Measurements from ENCODE around the gene CYRIA.

The CYRIA gene

GRCh38 chr2:16665748-16666448, at the start of gene CYRIA:
Gene CYRIA (minus strand): TSS chr2:16665834. CDS start chr2:16588119, 77,715 bp downstream.
- H3K36me3 ChIP-seq (ENCODE audit: control insufficient read depth, insufficient read depth, low read length): no peaks in the 10 kb centered on the region
- H3K4me1 ChIP-seq (ENCODE audit: control insufficient read depth, insufficient read depth, low read length): peaks cover 11% of the 10 kb centered on the region
- H3K9me3 ChIP-seq (ENCODE audit: control insufficient read depth, low read length): no peaks in the 10 kb centered on the region
- H3K4me3 ChIP-seq (ENCODE audit: low read length): peak within 1 kb of the TSS; percentile 62
- H3K9ac ChIP-seq (ENCODE audit: low read length): peak within 1 kb of the TSS; percentile 65
- peaks cover 22% of the 10 kb centered on the region for H3K27me3 ChIP-seq (ENCODE audit: control insufficient read depth, insufficient read depth, low read length)

- Histone ChIP-seq H3K9me3 (ENCODE audit: control insufficient read depth, low read length) (no peaks in the 10 kb centered on the region), H3K4me3 (ENCODE audit: low read length) (no peak overlapping the region), H3K36me3 (ENCODE audit: control insufficient read depth, insufficient read depth, low read length) (no peaks in the 10 kb centered on the region), H3K27me3 (ENCODE audit: control insufficient read depth, insufficient read depth, low read length) (no peaks in the 10 kb centered on the region), H3K9ac (ENCODE audit: low read length) (no peak overlapping the region), H3K4me1 (ENCODE audit: control insufficient read depth, insufficient read depth, low read length) (no peaks in the 10 kb centered on the region)
Observed at GRCh38 chr2:16713011-16713423, 47.4 kb upstream of the CYRIA start.

DNA sequence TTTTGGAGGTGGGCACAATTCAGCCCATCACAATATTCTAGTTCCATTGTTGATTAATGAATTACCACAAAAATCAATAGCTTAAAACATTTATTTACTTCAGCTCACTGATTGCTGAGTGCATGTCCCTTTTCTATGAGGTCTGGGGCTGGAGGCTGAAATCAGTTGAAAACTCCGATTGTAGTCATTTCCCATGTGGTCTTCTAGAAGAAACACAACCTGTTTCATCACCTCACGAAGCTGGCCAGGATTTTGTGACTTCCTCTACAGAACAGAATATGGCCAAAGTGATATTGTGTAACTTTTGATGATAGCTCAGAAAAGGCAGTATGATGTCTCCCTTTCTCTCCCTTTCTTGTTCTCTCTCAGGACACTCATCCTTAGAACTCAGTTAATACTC, 44.1 kb upstream of the CYRIA start:
- no peak overlapping the region for H3K4me3 ChIP-seq (ENCODE audit: low read length)
- no peaks in the 10 kb centered on the region for H3K4me1 ChIP-seq (ENCODE audit: control insufficient read depth, insufficient read depth, low read length)
- no peak overlapping the region for H3K9ac ChIP-seq (ENCODE audit: low read length)
- no peaks in the 10 kb centered on the region for H3K9me3 ChIP-seq (ENCODE audit: control insufficient read depth, low read length)
- H3K36me3 ChIP-seq (ENCODE audit: control insufficient read depth, insufficient read depth, low read length): no peaks in the 10 kb centered on the region
- H3K27me3 ChIP-seq (ENCODE audit: control insufficient read depth, insufficient read depth, low read length): no peaks in the 10 kb centered on the region

DNA sequence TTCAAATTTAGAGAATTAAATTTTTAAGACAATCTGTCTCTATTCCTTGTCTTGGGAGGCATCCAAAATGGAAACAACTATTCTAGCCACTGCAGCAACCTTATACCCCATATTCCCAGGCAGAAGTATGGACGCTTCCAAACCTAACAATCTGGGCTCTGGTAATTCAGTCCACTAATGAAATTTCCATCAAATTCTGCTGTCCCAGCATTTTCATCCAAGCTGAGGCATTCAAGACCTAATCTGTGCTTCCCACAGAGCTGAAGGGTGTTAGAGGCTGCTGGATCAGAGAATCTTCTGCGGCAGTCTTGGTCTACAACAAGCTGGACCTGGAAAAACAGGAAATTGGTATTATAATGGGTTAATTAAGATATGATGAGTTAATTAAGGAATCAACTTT, 42.5 kb upstream of the CYRIA start:
- no peaks in the 10 kb centered on the region for H3K36me3 ChIP-seq (ENCODE audit: control insufficient read depth, insufficient read depth, low read length)
- no peak overlapping the region for H3K4me3 ChIP-seq (ENCODE audit: low read length)
- H3K27me3 ChIP-seq (ENCODE audit: control insufficient read depth, insufficient read depth, low read length): no peaks in the 10 kb centered on the region
- no peaks in the 10 kb centered on the region for H3K4me1 ChIP-seq (ENCODE audit: control insufficient read depth, insufficient read depth, low read length)
- H3K9me3 ChIP-seq (ENCODE audit: control insufficient read depth, low read length): no peaks in the 10 kb centered on the region
- H3K9ac ChIP-seq (ENCODE audit: low read length): no peak overlapping the region

DNA sequence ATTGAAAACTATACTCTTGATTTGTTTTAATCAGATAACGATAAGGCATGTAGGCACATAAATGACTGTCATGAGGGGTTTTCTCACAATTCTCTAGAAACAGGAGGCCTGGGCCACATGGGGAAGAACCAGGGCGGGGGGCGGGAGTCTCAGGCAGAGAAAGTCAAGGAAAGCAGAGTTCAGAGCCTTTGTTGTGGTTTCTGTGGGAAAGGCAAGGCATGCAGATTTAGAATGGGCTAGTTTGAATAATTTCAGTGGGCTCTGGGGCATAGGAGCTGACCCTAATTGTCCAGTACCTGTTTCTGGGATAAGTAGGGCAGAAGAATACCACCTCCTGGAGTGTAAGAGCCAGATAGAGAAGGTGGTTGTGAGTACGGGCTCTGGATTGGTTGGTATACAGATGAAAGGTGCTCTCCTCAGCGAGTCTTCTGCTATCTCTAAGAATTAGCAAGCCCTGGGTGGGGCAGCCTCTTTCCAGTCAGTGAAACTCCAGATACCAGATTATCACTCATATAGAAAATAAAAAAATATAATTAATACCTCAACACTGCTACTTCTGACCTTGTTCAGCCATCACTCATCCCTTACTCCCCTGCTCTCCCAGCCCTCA, 41.5 kb upstream of the CYRIA start:
- H3K4me1 ChIP-seq (ENCODE audit: control insufficient read depth, insufficient read depth, low read length): no peaks in the 10 kb centered on the region
- H3K4me3 ChIP-seq (ENCODE audit: low read length): no peak overlapping the region
- no peak overlapping the region for H3K9ac ChIP-seq (ENCODE audit: low read length)

DNA sequence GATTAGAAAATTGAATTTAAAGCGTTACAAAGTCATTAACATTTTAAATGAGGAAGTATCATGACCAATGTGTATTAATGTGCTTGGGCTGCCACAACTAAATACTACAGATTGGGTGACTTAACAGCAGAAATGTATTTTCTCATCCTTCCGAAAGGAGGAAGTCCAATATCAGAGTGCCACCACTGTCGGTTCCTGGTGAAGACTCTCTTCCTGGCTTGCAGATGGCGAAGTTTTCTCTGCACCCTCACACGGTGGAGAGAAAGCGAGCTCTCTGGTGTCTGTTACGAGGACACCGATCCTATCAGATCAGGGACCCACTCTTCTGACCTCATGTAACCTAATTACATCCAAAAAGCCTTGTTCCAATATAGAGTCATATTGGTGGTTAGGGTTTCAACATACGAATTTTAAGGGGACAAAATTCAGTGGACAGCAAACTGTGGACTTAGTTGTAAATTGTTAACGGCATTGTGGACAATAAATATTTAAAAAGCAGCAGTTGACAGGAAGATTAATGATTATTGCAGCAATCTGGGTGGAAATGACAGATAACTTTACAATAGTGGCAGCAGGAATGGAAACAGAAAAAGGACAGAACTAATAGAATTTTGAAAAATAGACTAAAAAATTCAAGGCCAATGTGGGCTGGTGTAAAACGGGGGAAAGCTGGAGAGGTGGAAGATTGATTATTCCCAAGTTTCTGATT, 35.1 kb upstream of the CYRIA start:
- no peak overlapping the region for H3K4me3 ChIP-seq (ENCODE audit: low read length)
- H3K9me3 ChIP-seq (ENCODE audit: control insufficient read depth, low read length): no peaks in the 10 kb centered on the region
- H3K4me1 ChIP-seq (ENCODE audit: control insufficient read depth, insufficient read depth, low read length): no peaks in the 10 kb centered on the region
- H3K9ac ChIP-seq (ENCODE audit: low read length): no peak overlapping the region
- no peaks in the 10 kb centered on the region for H3K36me3 ChIP-seq (ENCODE audit: control insufficient read depth, insufficient read depth, low read length)
- no peaks in the 10 kb centered on the region for H3K27me3 ChIP-seq (ENCODE audit: control insufficient read depth, insufficient read depth, low read length)

More for the DNA sequence above, 41.5 kb upstream of the CYRIA start:
- Histone ChIP-seq H3K36me3 (ENCODE audit: control insufficient read depth, insufficient read depth, low read length) (no peaks in the 10 kb centered on the region), H3K27me3 (ENCODE audit: control insufficient read depth, insufficient read depth, low read length) (no peaks in the 10 kb centered on the region), H3K9me3 (ENCODE audit: control insufficient read depth, low read length) (no peaks in the 10 kb centered on the region)

DNA sequence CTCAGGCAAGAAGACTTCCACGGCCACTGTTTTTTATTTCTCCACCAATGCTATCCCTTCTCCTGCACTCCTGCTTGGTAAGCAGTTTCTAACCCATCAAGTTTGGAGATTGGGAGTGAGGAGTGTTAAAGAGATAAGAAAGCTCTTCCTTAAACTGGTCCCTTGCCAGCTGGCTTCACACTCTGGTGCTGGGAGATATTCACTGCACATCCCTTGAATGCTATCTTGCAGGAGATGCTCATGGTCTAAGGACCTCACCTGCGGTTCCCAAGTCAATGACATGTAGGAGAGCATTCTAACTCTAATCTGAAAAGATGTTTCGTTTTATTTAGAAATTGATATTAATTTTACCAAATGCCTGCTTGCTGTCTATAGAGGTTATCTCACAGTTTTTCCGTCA, 28.2 kb upstream of the CYRIA start:
- no peaks in the 10 kb centered on the region for H3K36me3 ChIP-seq (ENCODE audit: control insufficient read depth, insufficient read depth, low read length)
- H3K9me3 ChIP-seq (ENCODE audit: control insufficient read depth, low read length): no peaks in the 10 kb centered on the region
- no peak overlapping the region for H3K4me3 ChIP-seq (ENCODE audit: low read length)

DNA sequence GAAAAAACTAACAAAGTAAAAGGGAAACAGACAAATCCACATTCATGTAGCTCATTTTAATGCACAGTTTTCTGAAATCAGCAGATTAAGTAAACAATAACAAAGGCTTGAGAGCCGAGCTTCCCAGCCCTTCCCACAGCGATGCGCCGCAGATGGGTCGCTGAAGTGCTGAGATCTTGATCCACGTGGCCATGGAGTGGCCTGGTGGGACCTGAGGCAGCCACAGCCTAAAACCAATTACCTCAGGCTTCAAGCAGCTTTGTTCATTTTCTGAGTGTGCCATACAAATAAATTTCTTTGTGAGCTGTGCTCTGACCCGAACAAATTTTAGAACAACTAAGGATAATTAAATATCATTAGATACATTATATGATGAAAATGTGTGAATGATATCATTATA, 25.6 kb upstream of the CYRIA start:
- Histone ChIP-seq H3K9me3 (ENCODE audit: control insufficient read depth, low read length) (no peaks in the 10 kb centered on the region), H3K27me3 (ENCODE audit: control insufficient read depth, insufficient read depth, low read length) (no peaks in the 10 kb centered on the region), H3K9ac (ENCODE audit: low read length) (no peak overlapping the region), H3K4me3 (ENCODE audit: low read length) (no peak overlapping the region), H3K36me3 (ENCODE audit: control insufficient read depth, insufficient read depth, low read length) (no peaks in the 10 kb centered on the region), H3K4me1 (ENCODE audit: control insufficient read depth, insufficient read depth, low read length) (no peaks in the 10 kb centered on the region)

More for the DNA sequence above, 28.2 kb upstream of the CYRIA start:
- no peaks in the 10 kb centered on the region for H3K4me1 ChIP-seq (ENCODE audit: control insufficient read depth, insufficient read depth, low read length)
- H3K9ac ChIP-seq (ENCODE audit: low read length): no peak overlapping the region
- H3K27me3 ChIP-seq (ENCODE audit: control insufficient read depth, insufficient read depth, low read length): no peaks in the 10 kb centered on the region

- Histone ChIP-seq H3K9me3 (ENCODE audit: control insufficient read depth, low read length) (no peaks in the 10 kb centered on the region), H3K4me3 (ENCODE audit: low read length) (no peak overlapping the region), H3K4me1 (ENCODE audit: control insufficient read depth, insufficient read depth, low read length) (no peaks in the 10 kb centered on the region), H3K9ac (ENCODE audit: low read length) (no peak overlapping the region), H3K36me3 (ENCODE audit: control insufficient read depth, insufficient read depth, low read length) (no peaks in the 10 kb centered on the region), H3K27me3 (ENCODE audit: control insufficient read depth, insufficient read depth, low read length) (no peaks in the 10 kb centered on the region)
Observed at GRCh38 chr2:16687955-16688354, 22.3 kb upstream of the CYRIA start.

GRCh38 chr2:16687222-16687621, 21.6 kb upstream of the CYRIA start:
- H3K36me3 ChIP-seq (ENCODE audit: control insufficient read depth, insufficient read depth, low read length): no peaks in the 10 kb centered on the region
- H3K4me1 ChIP-seq (ENCODE audit: control insufficient read depth, insufficient read depth, low read length): no peaks in the 10 kb centered on the region
- no peak overlapping the region for H3K9ac ChIP-seq (ENCODE audit: low read length)
- no peak overlapping the region for H3K4me3 ChIP-seq (ENCODE audit: low read length)
- H3K27me3 ChIP-seq (ENCODE audit: control insufficient read depth, insufficient read depth, low read length): no peaks in the 10 kb centered on the region
- H3K9me3 ChIP-seq (ENCODE audit: control insufficient read depth, low read length): no peaks in the 10 kb centered on the region

GRCh38 chr2:16686641-16687040, 21.0 kb upstream of the CYRIA start:
- no peaks in the 10 kb centered on the region for H3K36me3 ChIP-seq (ENCODE audit: control insufficient read depth, insufficient read depth, low read length)
- no peaks in the 10 kb centered on the region for H3K9me3 ChIP-seq (ENCODE audit: control insufficient read depth, low read length)
- no peaks in the 10 kb centered on the region for H3K4me1 ChIP-seq (ENCODE audit: control insufficient read depth, insufficient read depth, low read length)
- H3K4me3 ChIP-seq (ENCODE audit: low read length): no peak overlapping the region
- H3K9ac ChIP-seq (ENCODE audit: low read length): no peak overlapping the region
- no peaks in the 10 kb centered on the region for H3K27me3 ChIP-seq (ENCODE audit: control insufficient read depth, insufficient read depth, low read length)

DNA sequence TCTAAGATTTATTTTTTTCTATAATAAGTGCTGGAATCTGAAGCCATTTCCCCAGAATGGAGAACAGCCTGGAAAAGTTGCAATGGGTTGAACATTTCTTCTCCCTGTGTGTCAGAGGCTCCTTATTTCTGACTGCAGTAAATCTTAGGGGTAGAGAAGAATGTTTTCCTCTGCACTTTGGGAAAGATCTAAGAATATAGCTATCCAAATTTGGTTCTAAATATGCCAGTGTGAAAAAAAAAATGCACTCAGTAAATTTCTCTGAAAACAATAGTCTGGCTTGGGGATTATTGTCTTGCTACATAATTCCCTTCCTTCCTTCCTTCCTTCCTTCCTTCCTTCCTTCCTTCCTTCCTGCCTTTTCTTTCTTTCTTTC, 19.7 kb upstream of the CYRIA start:
- no peak overlapping the region for H3K4me3 ChIP-seq (ENCODE audit: low read length)
- H3K9me3 ChIP-seq (ENCODE audit: control insufficient read depth, low read length): no peaks in the 10 kb centered on the region
- H3K4me1 ChIP-seq (ENCODE audit: control insufficient read depth, insufficient read depth, low read length): no peaks in the 10 kb centered on the region
- no peak overlapping the region for H3K9ac ChIP-seq (ENCODE audit: low read length)
- no peaks in the 10 kb centered on the region for H3K36me3 ChIP-seq (ENCODE audit: control insufficient read depth, insufficient read depth, low read length)
- H3K27me3 ChIP-seq (ENCODE audit: control insufficient read depth, insufficient read depth, low read length): no peaks in the 10 kb centered on the region
